Stimulated activated CD8-positive, alpha-beta memory T cell treated with anti-CD3 and anti-CD28 coated beads, Interleukin-4, amount 100 ng/mL, for 24 hours (primary cell): ENCODE measurements around the gene HGS.
"Not testable (repeated sequence)": the region's sequence is repeated elsewhere in the genome, so short reads cannot be mapped to it uniquely, and the experiment has no call there.

Source experiments
- DNase-seq: peaks from one replicate; pipeline ENCODE4 v3.0.0-alpha.2; 2020; ENCODE audit warnings: low read depth

HGS gene

GRCh38 chr17:81656118-81656743, 27.6 kb upstream of the HGS start, which contains the start of gene PDE6G:
Gene PDE6G (minus strand): TSS chr17:81656542. CDS start chr17:81653305, 3,237 bp downstream.
- DNase-seq, result no peak

- no peak for DNase-seq
Observed at GRCh38 chr17:81656835-81657234, 27.0 kb upstream of the HGS start.

- DNase-seq, result no peak
Observed at GRCh38 chr17:81659038-81659437, 24.8 kb upstream of the HGS start.

- no peak for DNase-seq
Observed at GRCh38 chr17:81660441-81660840, 23.4 kb upstream of the HGS start.

- no peak for DNase-seq
Observed at GRCh38 chr17:81662002-81662401, 21.8 kb upstream of the HGS start.

GRCh38 chr17:81664051-81664470, 19.8 kb upstream of the HGS start:
- no peak for DNase-seq

- DNase-seq, result no peak
Observed at GRCh38 chr17:81665205-81666091, 18.4 kb upstream of the HGS start.

- no peak for DNase-seq
Observed at GRCh38 chr17:81666092-81666341, 17.8 kb upstream of the HGS start.

- peak; percentile 90 for DNase-seq
Observed at GRCh38 chr17:81666342-81667191, 17.2 kb upstream of the HGS start, which contains the start of the genes CCDC137 and OXLD1. Gene CCDC137 (plus strand): TSS chr17:81666737. CDS start chr17:81666767, 30 bp downstream. Gene OXLD1 (minus strand): TSS chr17:81666605. CDS start chr17:81666577, 28 bp downstream.

- DNase-seq, result no peak
Observed at GRCh38 chr17:81667754-81668153, 16.1 kb upstream of the HGS start.

GRCh38 chr17:81672504-81672903, 11.3 kb upstream of the HGS start:
- DNase-seq, result no peak

- DNase-seq, result no peak
Observed at GRCh38 chr17:81672954-81673353, 10.9 kb upstream of the HGS start.

GRCh38 chr17:81673561-81674258, 10.1 kb upstream of the HGS start:
- no peak for DNase-seq

GRCh38 chr17:81675515-81676221, 8.1 kb upstream of the HGS start:
- DNase-seq, result not testable (repeated sequence)

- DNase-seq, result no peak
Observed at GRCh38 chr17:81676906-81677305, 6.9 kb upstream of the HGS start.

GRCh38 chr17:81680150-81680549, 3.7 kb upstream of the HGS start:
- DNase-seq, result no peak

GRCh38 chr17:81681672-81682071, 2.1 kb upstream of the HGS start:
- no peak for DNase-seq

- no peak for DNase-seq
Observed at GRCh38 chr17:81682565-81683207, 1.1 kb upstream of the HGS start.

GRCh38 chr17:81683208-81683583, 615 bp upstream of the HGS start:
- DNase-seq, result no peak

GRCh38 chr17:81684442-81684911, 666 bp downstream of the HGS start:
- DNase-seq, result no peak

- DNase-seq, result no peak
Observed at GRCh38 chr17:81685108-81685507, 1.3 kb downstream of the HGS start.
